ENCODE results near the gene BBS12. TPM values are rescaled to one million over a fixed set of nuclear protein-coding genes. Genes with fewer than 3 reads are reported as not detected.

BBS12 gene
- polyA plus RNA-seq, 2 of the 4 experiments (the other 2 are of a cell fraction) = 3.2 to 3.4 TPM

- ChIA-PET CTCF (interaction anchor here (0.7 to 1.6 kb wide), 6 partner anchors 15 to 147 kb away, joined by 3 to 5 read pairs (median 3); no protein-coding TSS in a partner anchor), POLR2A (no interaction called here)
- Histone ChIP-seq H3K27ac (peak overlapping the region; percentile 81 to 87), H3K4me3 (no peak overlapping the region), H3K4me1 (peaks cover 59% of the 10 kb centered on the region), H3K4me2 (no peak overlapping the region; the same call in 2 of the 3 replicates), H3K9me3 (no peaks in the 10 kb centered on the region)
- no peak for FAIRE-seq
- TF ChIP-seq PHF8 (IDR thresholded peaks at IDR 0.05; ENCODE audit: borderline replicate concordance, low read depth) (no peak), EP300 (IDR thresholded peaks at IDR 0.05) (no peak), ZSCAN20 (CRISPR knock-in tag; IDR thresholded peaks at IDR 0.05) (no peak), POLR2A (IDR thresholded peaks at IDR 0.05; ENCODE audit: low read length) (no peak), PBX3 (IDR thresholded peaks at IDR 0.05) (no peak), CTCF (IDR thresholded peaks at IDR 0.05) (no peak), EHF (CRISPR knock-in tag; IDR thresholded peaks at IDR 0.05) (no peak), USF2 (IDR thresholded peaks at IDR 0.05) (no peak), HOXB13 (CRISPR knock-in tag; IDR thresholded peaks at IDR 0.05; ENCODE audit: low read depth) (no peak), HOXB5 (CRISPR knock-in tag; IDR thresholded peaks at IDR 0.05) (no peak), ELK1 (IDR thresholded peaks at IDR 0.05; ENCODE audit: low read depth, low read length) (no peak)
- 19% methylated on average over 2 of the region's 2 CpGs for WGBS (ENCODE audit: missing lambda C conversion rate)
- DNase-seq (ENCODE audit: low read depth in 1 of 2, low spot score in 1 of 2) = no peak
- no peak for ATAC-seq
These were observed 34.4 kb downstream of the BBS12 start for GRCh38 chr4:122766950-122767349.

- Histone ChIP-seq H3K4me2 (no peak overlapping the region), H3K27ac (peak overlapping the region in 1 of 2 experiments; percentile 29; a peak in 2 of 6 replicates), H3K4me3 (no peak overlapping the region), H3K4me1 (peaks cover 18% of the 10 kb centered on the region), H3K9me3 (no peaks in the 10 kb centered on the region)
- ATAC-seq (no peak), DNase-seq (ENCODE audit: low read depth in 1 of 2, low spot score in 1 of 2) (no peak), FAIRE-seq (no peak)
- TF ChIP-seq FOXS1 (CRISPR knock-in tag; IDR thresholded peaks at IDR 0.05) (no peak), ELK1 (IDR thresholded peaks at IDR 0.05; ENCODE audit: low read depth, low read length) (no peak), BCL3 (IDR thresholded peaks at IDR 0.05) (no peak), HES2 (IDR thresholded peaks at IDR 0.05) (no peak)
- CTCF ChIA-PET = interaction anchor here (1.3 kb wide), 1 partner anchor 17 kb away, joined by 3 read pairs; no protein-coding TSS in a partner anchor
- POLR2A ChIA-PET = no interaction called here
- 76% methylated on average over 1 of the region's 1 CpG for WGBS (ENCODE audit: missing lambda C conversion rate)
These were observed 39.2 kb downstream of the BBS12 start for GRCh38 chr4:122771724-122772123.

- Histone ChIP-seq H3K27ac (peak overlapping the region in 1 of 2 experiments; percentile 29; a peak in 2 of 6 replicates), H3K4me3 (no peak overlapping the region), H3K4me1 (peaks cover 18% of the 10 kb centered on the region), H3K4me2 (no peak overlapping the region), H3K9me3 (no peaks in the 10 kb centered on the region)
- 78% methylated on average over 6 of the region's 6 CpGs for WGBS (ENCODE audit: missing lambda C conversion rate)
- ChIA-PET POLR2A (no interaction called here), CTCF (interaction anchor here (1.3 kb wide), 1 partner anchor 17 kb away, joined by 3 read pairs; no protein-coding TSS in a partner anchor)
- FAIRE-seq = no peak
- no peak for DNase-seq (ENCODE audit: low read depth in 1 of 2, low spot score in 1 of 2)
- TF ChIP-seq ATOH8 (CRISPR knock-in tag; IDR thresholded peaks at IDR 0.05; ENCODE audit: low read depth) (no peak), NR3C1 (IDR thresholded peaks at IDR 0.05) (no peak), FOSL2 (IDR thresholded peaks at IDR 0.05) (no peak), FOSL2 (CRISPR knock-in tag; IDR thresholded peaks at IDR 0.05) (no peak), JUN (IDR thresholded peaks at IDR 0.05) (no peak), HDAC2 (IDR thresholded peaks at IDR 0.05) (no peak), CHD4 (IDR thresholded peaks at IDR 0.05; ENCODE audit: borderline replicate concordance) (no peak), RARB (CRISPR knock-in tag; IDR thresholded peaks at IDR 0.05) (no peak), TP53 (CRISPR knock-in tag; IDR thresholded peaks at IDR 0.05) (no peak)
- no peak for ATAC-seq
These were observed 39.8 kb downstream of the BBS12 start for GRCh38 chr4:122772311-122772710.
